HUES48 (cell line): ENCODE measurements around the gene CISD1.

ENCODE experiments used
- H3K27ac ChIP-seq: one replicate; pipeline ENCODE4 v1.7.0; 2013; ENCODE audit warnings: low read depth, low read length, inconsistent platforms
- H3K27me3 ChIP-seq: 2 replicates; pipeline ENCODE4 v1.6.1; 2013; ENCODE audit warnings: mild to moderate bottlenecking, low read length; ENCODE audit not compliant: control insufficient read depth, insufficient read depth
- H3K36me3 ChIP-seq: 2 replicates; pipeline ENCODE4 v1.6.1; 2013; ENCODE audit warnings: low read length; ENCODE audit not compliant: control insufficient read depth, insufficient read depth
- H3K4me1 ChIP-seq: 2 replicates; pipeline ENCODE4 v1.6.1; 2013; ENCODE audit warnings: mild to moderate bottlenecking, low read length; ENCODE audit not compliant: control insufficient read depth, insufficient read depth
- H3K4me3 ChIP-seq: 2 replicates; pipeline ENCODE4 v1.5.1; 2013; ENCODE audit warnings: mild to moderate bottlenecking, low read depth, low read length
- H3K9ac ChIP-seq: 2 replicates; pipeline ENCODE4 v1.6.1; 2013; ENCODE audit warnings: mild to moderate bottlenecking, low read depth, low read length, moderate library complexity
- H3K9me3 ChIP-seq: 2 replicates; pipeline ENCODE4 v1.6.1; 2013; ENCODE audit warnings: low read length; ENCODE audit not compliant: control insufficient read depth, insufficient read depth

The CISD1 gene

DNA sequence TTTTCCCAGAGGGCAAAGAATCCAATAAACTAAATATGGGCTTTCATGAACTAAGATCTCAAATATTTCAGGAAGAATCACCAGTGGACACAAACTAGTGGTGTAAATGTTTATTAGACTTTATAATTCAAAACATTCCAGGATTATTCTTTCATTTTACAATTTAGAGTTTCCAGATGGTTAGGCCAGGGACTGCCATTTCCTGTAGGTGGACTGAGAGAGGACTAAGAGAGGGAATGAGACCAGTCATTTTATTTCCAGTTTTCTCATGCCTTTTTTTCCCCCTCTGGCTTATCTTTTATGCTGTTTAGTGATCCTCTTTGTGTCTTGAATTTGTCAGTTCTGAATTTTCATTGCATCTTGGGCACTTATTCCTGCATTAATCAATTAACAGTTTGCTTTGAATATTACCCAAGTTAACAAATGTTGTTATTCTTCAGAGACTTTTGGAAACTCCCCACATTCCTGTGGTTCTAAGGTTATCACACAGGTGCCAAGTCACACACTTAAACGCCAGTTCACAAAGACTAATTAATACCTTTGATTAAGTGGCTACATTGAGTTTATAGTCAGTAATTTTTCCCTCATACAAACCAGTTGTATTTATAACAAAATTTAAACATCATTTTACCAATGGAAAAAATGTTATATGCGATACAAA, 12.3 kb downstream of the CISD1 start:
- H3K9me3 ChIP-seq, result no peaks in the 10 kb centered on the region
- H3K36me3 ChIP-seq, result peaks cover 22% of the 10 kb centered on the region
- no peak overlapping the region for H3K9ac ChIP-seq
- no peaks in the 10 kb centered on the region for H3K27me3 ChIP-seq
- H3K4me1 ChIP-seq, result 0 out of 2 replicates have a peak, but pooled peaks cover 5% of the 10 kb centered on the region
- H3K27ac ChIP-seq, result no peak overlapping the region
- no peak overlapping the region for H3K4me3 ChIP-seq

GRCh38 chr10:58282615-58283014, 13.7 kb downstream of the CISD1 start:
- Histone ChIP-seq H3K27ac (no peak overlapping the region), H3K4me3 (no peak overlapping the region), H3K4me1 (0 out of 2 replicates have a peak, but pooled peaks cover 5% of the 10 kb centered on the region)

GRCh38 chr10:58291538-58292174, 22.7 kb downstream of the CISD1 start:
- Histone ChIP-seq H3K4me3 (no peak overlapping the region), H3K4me1 (no peaks in the 10 kb centered on the region), H3K36me3 (no peaks in the 10 kb centered on the region), H3K9ac (no peak overlapping the region), H3K27me3 (no peaks in the 10 kb centered on the region), H3K27ac (no peak overlapping the region), H3K9me3 (no peaks in the 10 kb centered on the region)

More at GRCh38 chr10:58282615-58283014, 13.7 kb downstream of the CISD1 start:
- Histone ChIP-seq H3K9me3 (no peaks in the 10 kb centered on the region), H3K36me3 (peaks cover 22% of the 10 kb centered on the region), H3K9ac (no peak overlapping the region), H3K27me3 (no peaks in the 10 kb centered on the region)

GRCh38 chr10:58293989-58294388, 25.0 kb downstream of the CISD1 start:
- Histone ChIP-seq H3K9me3 (no peaks in the 10 kb centered on the region), H3K27me3 (no peaks in the 10 kb centered on the region)

DNA sequence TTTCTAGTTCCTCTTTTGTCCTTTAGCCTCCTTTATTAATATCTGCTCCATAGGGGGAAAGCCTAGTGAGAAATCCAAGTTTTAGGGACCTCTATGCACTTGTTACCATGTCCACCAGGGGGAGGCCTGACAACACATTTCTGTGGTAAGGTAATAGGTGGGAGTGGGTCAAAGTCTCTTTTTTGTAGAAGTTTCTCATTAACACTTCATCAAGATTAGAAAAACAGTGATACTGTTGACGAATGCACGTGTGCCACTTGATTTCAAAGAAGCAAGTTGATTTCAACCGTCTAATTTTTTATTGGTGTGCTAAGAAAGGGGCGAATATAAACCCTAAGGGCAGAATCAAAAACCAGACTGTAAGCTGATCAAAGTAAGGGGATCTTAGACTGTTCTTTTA, 30.6 kb downstream of the CISD1 start:
- H3K9me3 ChIP-seq, result no peaks in the 10 kb centered on the region
- no peaks in the 10 kb centered on the region for H3K27me3 ChIP-seq
- H3K27ac ChIP-seq, result no peak overlapping the region
- H3K36me3 ChIP-seq, result no peaks in the 10 kb centered on the region
- H3K4me3 ChIP-seq, result no peak overlapping the region
- no peak overlapping the region for H3K9ac ChIP-seq
- no peaks in the 10 kb centered on the region for H3K4me1 ChIP-seq

More at GRCh38 chr10:58293989-58294388, 25.0 kb downstream of the CISD1 start:
- Histone ChIP-seq H3K36me3 (no peaks in the 10 kb centered on the region), H3K4me3 (no peak overlapping the region), H3K9ac (no peak overlapping the region), H3K27ac (no peak overlapping the region), H3K4me1 (no peaks in the 10 kb centered on the region)

GRCh38 chr10:58300676-58301075, 31.7 kb downstream of the CISD1 start:
- no peaks in the 10 kb centered on the region for H3K9me3 ChIP-seq
- no peak overlapping the region for H3K4me3 ChIP-seq
- no peak overlapping the region for H3K27ac ChIP-seq
- H3K36me3 ChIP-seq, result no peaks in the 10 kb centered on the region
- no peaks in the 10 kb centered on the region for H3K4me1 ChIP-seq
- no peak overlapping the region for H3K9ac ChIP-seq
- H3K27me3 ChIP-seq, result no peaks in the 10 kb centered on the region

- no peaks in the 10 kb centered on the region for H3K9me3 ChIP-seq
- H3K36me3 ChIP-seq, result no peaks in the 10 kb centered on the region
- no peak overlapping the region for H3K27ac ChIP-seq
- H3K4me1 ChIP-seq, result no peaks in the 10 kb centered on the region
- H3K9ac ChIP-seq, result no peak overlapping the region
- H3K27me3 ChIP-seq, result no peaks in the 10 kb centered on the region
- H3K4me3 ChIP-seq, result no peak overlapping the region
Observed at GRCh38 chr10:58302254-58302653, 33.3 kb downstream of the CISD1 start.

DNA sequence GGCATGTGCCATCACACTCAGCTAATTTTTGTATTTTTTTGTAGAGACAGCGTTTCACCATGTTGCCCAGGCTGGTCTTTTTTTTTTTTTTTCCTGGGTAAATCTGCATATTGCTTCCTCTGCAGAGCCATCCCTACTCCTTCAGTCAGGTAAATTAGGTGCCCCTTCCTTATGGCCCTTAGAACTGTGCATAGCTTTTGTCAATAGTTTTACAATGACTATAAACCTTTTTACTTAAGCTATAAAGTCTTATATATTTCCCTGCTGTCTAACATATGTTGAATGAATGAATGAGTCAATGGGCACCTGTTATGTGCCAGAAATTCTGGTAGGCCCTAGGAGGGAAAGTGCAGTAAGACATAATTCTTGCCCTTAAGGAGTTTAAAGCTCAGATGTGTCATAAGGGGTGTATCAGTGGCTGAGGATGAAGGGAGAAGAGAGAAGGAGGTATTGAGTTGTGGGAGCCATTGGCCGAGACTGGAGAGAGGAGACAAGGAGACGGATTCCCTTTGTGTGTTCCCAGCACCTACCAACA, 35.2 kb downstream of the CISD1 start:
- Histone ChIP-seq H3K4me1 (no peaks in the 10 kb centered on the region), H3K9ac (no peak overlapping the region), H3K27ac (no peak overlapping the region), H3K9me3 (no peaks in the 10 kb centered on the region), H3K36me3 (no peaks in the 10 kb centered on the region), H3K4me3 (no peak overlapping the region), H3K27me3 (no peaks in the 10 kb centered on the region)

- no peak overlapping the region for H3K27ac ChIP-seq
- H3K4me3 ChIP-seq, result no peak overlapping the region
- no peak overlapping the region for H3K9ac ChIP-seq
- no peaks in the 10 kb centered on the region for H3K27me3 ChIP-seq
- no peaks in the 10 kb centered on the region for H3K4me1 ChIP-seq
- H3K36me3 ChIP-seq, result no peaks in the 10 kb centered on the region
- H3K9me3 ChIP-seq, result no peaks in the 10 kb centered on the region
Observed at GRCh38 chr10:58305821-58306220, 36.9 kb downstream of the CISD1 start.

- Histone ChIP-seq H3K27ac (no peak overlapping the region), H3K27me3 (no peaks in the 10 kb centered on the region), H3K36me3 (no peaks in the 10 kb centered on the region), H3K4me1 (no peaks in the 10 kb centered on the region), H3K4me3 (no peak overlapping the region), H3K9me3 (no peaks in the 10 kb centered on the region), H3K9ac (no peak overlapping the region)
Observed at GRCh38 chr10:58307676-58308075, 38.7 kb downstream of the CISD1 start.

GRCh38 chr10:58311026-58311425, 42.1 kb downstream of the CISD1 start:
- no peaks in the 10 kb centered on the region for H3K4me1 ChIP-seq
- no peak overlapping the region for H3K9ac ChIP-seq
- H3K27me3 ChIP-seq, result no peaks in the 10 kb centered on the region
- no peak overlapping the region for H3K27ac ChIP-seq
- no peaks in the 10 kb centered on the region for H3K9me3 ChIP-seq
- no peaks in the 10 kb centered on the region for H3K36me3 ChIP-seq
- H3K4me3 ChIP-seq, result no peak overlapping the region
